ENCODE measurements around the gene CRYBA2. TPM values are rescaled to one million over a fixed set of nuclear protein-coding genes. Genes with fewer than 3 reads are reported as not detected.

Gene CRYBA2
- total and polyA plus RNA-seq, 10 donors: not detected

DNA sequence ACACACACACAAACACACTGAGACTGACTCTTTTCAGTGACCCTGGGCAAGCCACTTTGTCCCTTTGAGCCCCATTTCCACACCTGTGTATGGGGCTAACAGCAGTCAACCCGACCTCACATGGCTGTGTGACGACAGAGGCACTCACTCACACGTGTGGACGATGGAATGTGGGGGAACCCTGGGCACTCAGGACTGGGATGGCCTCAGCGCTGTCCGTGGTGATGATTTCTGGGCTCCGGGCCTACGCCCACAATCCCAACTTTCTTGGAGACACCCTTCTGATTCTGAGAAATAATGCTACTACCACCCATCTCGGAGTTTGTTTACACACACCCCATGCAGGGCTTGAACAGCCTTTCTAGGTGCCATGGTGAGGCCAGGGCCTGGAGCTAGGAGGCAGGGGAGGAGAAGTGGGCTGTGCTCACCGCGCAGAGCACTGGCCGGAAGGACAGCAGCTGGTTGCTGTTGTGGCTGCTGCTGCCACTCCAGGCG, 1.5 kb downstream of the CRYBA2 start:
- peaks cover 16 to 100% (median 100%) of the 10 kb centered on the region in 7 donors for H3K27me3 ChIP-seq (replicated peaks in 1 of 7)
- intact Hi-C loops (cut with DNase I; ENCODE audit: low total_unique reads): no loop called here
- H3K4me1 ChIP-seq: peaks cover 17 to 35% (median 25%) of the 10 kb centered on the region in 6 donors
- 3 to 17% (median 11%) methylated on average over 12 to 13 of the region's 13 CpGs for WGBS, 5 donors
- H3K36me3 ChIP-seq: no peaks in the 10 kb centered on the region
- H3K4me3 ChIP-seq: no peak overlapping the region
- H3K27ac ChIP-seq: no peak overlapping the region
- H3K9me3 ChIP-seq: no peaks in the 10 kb centered on the region
- no peak for TF ChIP-seq POLR2AphosphoS5 (IDR thresholded peaks at IDR 0.05)
- TF ChIP-seq POLR2A (IDR thresholded peaks at IDR 0.05): no peak
- no peak for TF ChIP-seq CTCF (IDR thresholded peaks at IDR 0.05 in 8 of 11, conservative IDR thresholded peaks at IDR 0.05 in 3 of 11)
- peak; percentile 55 for DNase-seq

DNA sequence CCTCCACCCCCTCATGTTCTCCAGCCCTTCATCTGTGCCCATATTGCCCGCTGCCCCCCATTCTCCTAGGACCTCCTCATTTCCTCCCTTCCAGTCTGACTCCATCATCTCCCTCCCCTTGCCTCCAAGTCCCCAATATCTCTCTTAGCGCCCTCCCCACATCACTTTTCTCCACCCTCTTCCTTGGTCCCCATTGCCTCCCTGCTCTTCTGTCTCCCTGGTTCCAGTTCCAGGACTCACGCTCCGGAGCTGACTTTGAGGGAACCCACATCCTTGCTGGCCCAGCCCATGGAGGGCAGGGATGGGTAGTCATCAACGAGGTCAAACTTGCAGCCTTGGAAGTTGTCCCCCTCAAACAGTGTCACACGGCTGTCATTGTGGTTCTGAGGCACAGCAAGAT, 2.6 kb downstream of the CRYBA2 start:
- TF ChIP-seq CTCF (IDR thresholded peaks at IDR 0.05 in 8 of 11, conservative IDR thresholded peaks at IDR 0.05 in 3 of 11) (no peak), POLR2AphosphoS5 (IDR thresholded peaks at IDR 0.05) (no peak), POLR2A (IDR thresholded peaks at IDR 0.05) (no peak)
- no peak overlapping the region for H3K4me3 ChIP-seq
- H3K9me3 ChIP-seq: no peaks in the 10 kb centered on the region
- no peak overlapping the region for H3K27ac ChIP-seq
- no peaks in the 10 kb centered on the region for H3K36me3 ChIP-seq
- DNase-seq: peak; percentile 12
- WGBS, 5 donors: 10 to 14% (median 12%) methylated on average over 6 of the region's 6 CpGs
- peaks cover 11 to 30% (median 18%) of the 10 kb centered on the region in 6 donors for H3K4me1 ChIP-seq
- intact Hi-C loops (cut with DNase I; ENCODE audit: low total_unique reads): no loop called here
- H3K27me3 ChIP-seq (replicated peaks in 1 of 7): peaks cover 20 to 100% (median 100%) of the 10 kb centered on the region in 7 donors

- Histone ChIP-seq H3K4me1 (peaks cover 11 to 33% (median 23%) of the 10 kb centered on the region in 6 donors), H3K27ac (no peak overlapping the region), H3K9me3 (no peaks in the 10 kb centered on the region), H3K27me3 (replicated peaks in 1 of 7) (peaks cover 20 to 100% (median 100%) of the 10 kb centered on the region in 7 donors), H3K36me3 (no peaks in the 10 kb centered on the region), H3K4me3 (no peak overlapping the region)
- 12 to 24% (median 20%) methylated on average over 9 of the region's 9 CpGs for WGBS, 5 donors
- intact Hi-C loops (cut with DNase I; ENCODE audit: low total_unique reads): no loop called here
- peak; percentile 58 for DNase-seq
- no peak for TF ChIP-seq POLR2A (IDR thresholded peaks at IDR 0.05)
- no peak for TF ChIP-seq POLR2AphosphoS5 (IDR thresholded peaks at IDR 0.05)
- no peak for TF ChIP-seq CTCF (IDR thresholded peaks at IDR 0.05 in 8 of 11, conservative IDR thresholded peaks at IDR 0.05 in 3 of 11)
These were observed 3.2 kb downstream of the CRYBA2 start for GRCh38 chr2:218990052-218990451.

DNA sequence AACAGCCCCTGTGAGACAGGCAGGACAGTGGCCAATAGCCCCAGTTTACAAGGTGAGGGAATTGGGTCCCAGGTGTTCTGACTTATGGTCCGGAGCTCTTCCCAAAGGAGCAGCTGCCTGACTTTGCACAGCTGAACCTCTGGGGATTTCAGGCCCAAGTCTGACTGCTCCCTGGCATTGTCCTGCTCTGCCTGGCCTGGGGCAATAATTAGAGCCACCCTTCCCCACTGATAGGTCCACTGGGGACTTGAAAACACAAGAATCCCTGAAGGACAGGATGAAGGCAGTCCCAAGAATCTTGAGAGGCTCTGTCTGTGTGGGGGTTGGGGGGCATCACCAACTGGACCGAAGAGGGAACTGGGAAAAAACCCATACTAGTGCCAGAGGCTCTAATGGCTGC, 4.6 kb downstream of the CRYBA2 start:
- H3K9me3 ChIP-seq: no peaks in the 10 kb centered on the region
- DNase-seq: peak; percentile 33
- TF ChIP-seq POLR2A (IDR thresholded peaks at IDR 0.05): no peak
- no peak for TF ChIP-seq CTCF (IDR thresholded peaks at IDR 0.05 in 8 of 11, conservative IDR thresholded peaks at IDR 0.05 in 3 of 11)
- TF ChIP-seq POLR2AphosphoS5 (IDR thresholded peaks at IDR 0.05): no peak
- peaks cover 16 to 39% (median 31%) of the 10 kb centered on the region in 6 donors for H3K4me1 ChIP-seq
- peaks cover 20 to 100% (median 100%) of the 10 kb centered on the region in 7 donors for H3K27me3 ChIP-seq (replicated peaks in 1 of 7)
- no peak overlapping the region for H3K27ac ChIP-seq
- no peak overlapping the region for H3K4me3 ChIP-seq
- intact Hi-C loops (cut with DNase I; ENCODE audit: low total_unique reads): no loop called here
- 36 to 52% (median 50%) methylated on average over 2 of the region's 2 CpGs for WGBS, 5 donors
- H3K36me3 ChIP-seq: no peaks in the 10 kb centered on the region
